Progenitor cell of endocrine pancreas (in vitro differentiated cells): ENCODE results near the gene LRTM2. TPM values are rescaled to one million over a fixed set of nuclear protein-coding genes. Genes with fewer than 3 reads are reported as not detected.
A peak's percentile ranks its signal among the peaks of the same experiment; 100 is the strongest.

Experiments
- DNase-seq: peaks from one replicate; pipeline ENCODE4 v3.0.0; 2021; ENCODE audit warnings: low spot score; ENCODE audit not compliant: unreplicated experiment
- H3K27ac Mint-ChIP-seq: 2 replicates; pipeline ENCODE4 v1.8.0; 2021; ENCODE audit warnings: mild to moderate bottlenecking, moderate library complexity, mixed read lengths
- H3K27me3 Mint-ChIP-seq: 2 replicates; pipeline ENCODE4 v1.8.0; 2021; ENCODE audit warnings: mixed read lengths
- H3K36me3 Mint-ChIP-seq: 2 replicates; pipeline ENCODE4 v1.8.0; 2022; ENCODE audit warnings: mixed read lengths; ENCODE audit not compliant: insufficient read depth
- H3K4me1 Mint-ChIP-seq: 2 replicates; pipeline ENCODE4 v1.8.0; 2021; ENCODE audit warnings: low read depth, mixed read lengths
- H3K4me3 Mint-ChIP-seq: 2 replicates; pipeline ENCODE4 v1.8.0; 2021; ENCODE audit warnings: low read depth, mild to moderate bottlenecking, moderate library complexity, mixed read lengths
- H3K9me3 Mint-ChIP-seq: 2 replicates; pipeline ENCODE4 v1.8.0; 2021; ENCODE audit warnings: low read depth, mixed read lengths
- total RNA-seq: library from RNA; stranded (reverse); gene quantifications from 2 replicates; pipeline ENCODE4 v1.2.1, GENCODE V29; 2021
- TF ChIP-seq, protein P1 (sequence below): fragments of 200-600 bp; sonication (generic); IDR thresholded peaks from one replicate; pipeline ENCODE4 v1.5.0; 2021; ENCODE audit warnings: antibody characterized with exemption, mild to moderate bottlenecking; ENCODE audit not compliant: unreplicated experiment

Gene LRTM2
- total RNA-seq, 1 donor from 2014 or later: 0.48 TPM

DNA sequence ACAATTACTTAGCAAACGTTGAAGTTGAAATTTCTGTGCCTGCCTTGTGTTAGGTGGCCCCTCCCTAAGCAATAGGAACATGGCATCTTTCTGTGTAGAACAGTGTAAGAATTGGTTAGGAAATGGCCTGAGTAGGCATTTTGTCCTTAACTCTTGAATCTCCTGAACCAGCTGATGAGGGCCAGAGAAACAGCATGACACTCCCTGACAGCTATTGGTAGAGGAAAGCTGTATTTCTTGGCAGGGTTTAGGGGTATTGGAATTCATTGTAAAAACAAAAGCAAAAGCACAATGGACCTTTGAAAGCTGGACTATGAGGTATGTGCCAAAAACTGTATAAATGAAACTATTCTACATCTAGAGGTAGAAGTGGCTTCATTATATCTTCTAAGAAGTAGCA is 40.6 kb upstream of the LRTM2 start:
- TF ChIP-seq, protein P1, sequence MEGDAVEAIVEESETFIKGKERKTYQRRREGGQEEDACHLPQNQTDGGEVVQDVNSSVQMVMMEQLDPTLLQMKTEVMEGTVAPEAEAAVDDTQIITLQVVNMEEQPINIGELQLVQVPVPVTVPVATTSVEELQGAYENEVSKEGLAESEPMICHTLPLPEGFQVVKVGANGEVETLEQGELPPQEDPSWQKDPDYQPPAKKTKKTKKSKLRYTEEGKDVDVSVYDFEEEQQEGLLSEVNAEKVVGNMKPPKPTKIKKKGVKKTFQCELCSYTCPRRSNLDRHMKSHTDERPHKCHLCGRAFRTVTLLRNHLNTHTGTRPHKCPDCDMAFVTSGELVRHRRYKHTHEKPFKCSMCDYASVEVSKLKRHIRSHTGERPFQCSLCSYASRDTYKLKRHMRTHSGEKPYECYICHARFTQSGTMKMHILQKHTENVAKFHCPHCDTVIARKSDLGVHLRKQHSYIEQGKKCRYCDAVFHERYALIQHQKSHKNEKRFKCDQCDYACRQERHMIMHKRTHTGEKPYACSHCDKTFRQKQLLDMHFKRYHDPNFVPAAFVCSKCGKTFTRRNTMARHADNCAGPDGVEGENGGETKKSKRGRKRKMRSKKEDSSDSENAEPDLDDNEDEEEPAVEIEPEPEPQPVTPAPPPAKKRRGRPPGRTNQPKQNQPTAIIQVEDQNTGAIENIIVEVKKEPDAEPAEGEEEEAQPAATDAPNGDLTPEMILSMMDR: no peak
- no peaks in the 10 kb centered on the region for H3K27me3 Mint-ChIP-seq
- peaks cover 23% of the 10 kb centered on the region for H3K36me3 Mint-ChIP-seq
- peaks cover 18% of the 10 kb centered on the region for H3K4me1 Mint-ChIP-seq
- no peak for DNase-seq
- H3K9me3 Mint-ChIP-seq: no peaks in the 10 kb centered on the region
- no peak overlapping the region for H3K4me3 Mint-ChIP-seq
- no peak overlapping the region for H3K27ac Mint-ChIP-seq

DNA sequence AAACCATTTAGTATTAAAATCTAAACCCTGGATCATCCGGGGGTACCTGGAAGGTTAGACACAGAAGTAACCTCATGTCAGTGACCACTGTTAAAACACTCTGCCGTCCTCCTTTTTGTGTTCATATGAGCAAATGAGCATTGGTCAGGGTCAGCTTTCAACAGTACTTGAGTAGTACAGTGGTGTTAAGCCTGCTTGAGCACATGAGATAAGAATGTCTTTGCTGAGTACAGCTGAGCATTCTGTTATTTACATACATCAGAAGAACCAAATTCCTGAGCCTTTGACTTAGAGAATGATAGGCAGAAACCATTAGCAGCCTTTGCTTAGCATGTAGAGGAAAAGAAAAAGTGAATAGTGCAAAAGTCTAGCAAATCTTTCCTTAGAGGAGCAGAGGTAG is 38.6 kb upstream of the LRTM2 start:
- no peak overlapping the region for H3K4me3 Mint-ChIP-seq
- peaks cover 32% of the 10 kb centered on the region for H3K36me3 Mint-ChIP-seq
- H3K9me3 Mint-ChIP-seq: no peaks in the 10 kb centered on the region
- H3K27me3 Mint-ChIP-seq: no peaks in the 10 kb centered on the region
- DNase-seq: no peak
- TF ChIP-seq, protein P1: no peak
- peaks cover 15% of the 10 kb centered on the region for H3K4me1 Mint-ChIP-seq
- H3K27ac Mint-ChIP-seq: peak overlapping the region; percentile 88

DNA sequence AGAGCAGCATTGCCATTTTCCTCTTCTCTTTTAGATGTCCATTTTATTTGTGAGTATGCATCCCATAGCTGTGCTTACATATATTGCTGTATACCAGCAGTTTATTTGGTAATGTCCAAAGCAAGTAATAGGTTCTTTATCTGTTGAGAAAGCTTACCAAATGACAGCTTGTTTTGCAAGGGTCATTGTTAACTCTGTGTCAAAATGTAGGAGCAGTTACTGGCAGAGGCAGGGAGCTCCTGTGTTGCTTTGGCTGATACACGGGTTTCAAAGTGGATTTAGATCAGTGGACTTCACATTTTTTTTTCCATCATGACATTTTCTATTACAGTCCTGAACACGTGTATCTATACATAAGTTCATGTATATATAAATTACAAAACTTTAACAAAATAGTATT is 38.1 kb upstream of the LRTM2 start:
- Mint-ChIP-seq H3K36me3 (peaks cover 32% of the 10 kb centered on the region), H3K9me3 (no peaks in the 10 kb centered on the region), H3K27me3 (no peaks in the 10 kb centered on the region), H3K27ac (peak overlapping the region; percentile 88), H3K4me1 (peaks cover 15% of the 10 kb centered on the region), H3K4me3 (no peak overlapping the region)
- DNase-seq: no peak
- TF ChIP-seq, protein P1: no peak

- Mint-ChIP-seq H3K27me3 (no peaks in the 10 kb centered on the region), H3K4me3 (no peak overlapping the region), H3K4me1 (no peaks in the 10 kb centered on the region), H3K36me3 (peaks cover 19% of the 10 kb centered on the region), H3K27ac (no peak overlapping the region), H3K9me3 (no peaks in the 10 kb centered on the region)
- DNase-seq: no peak
- TF ChIP-seq, protein P1: no peak
These were observed 32.7 kb upstream of the LRTM2 start for GRCh38 chr12:1787714-1788113.

DNA sequence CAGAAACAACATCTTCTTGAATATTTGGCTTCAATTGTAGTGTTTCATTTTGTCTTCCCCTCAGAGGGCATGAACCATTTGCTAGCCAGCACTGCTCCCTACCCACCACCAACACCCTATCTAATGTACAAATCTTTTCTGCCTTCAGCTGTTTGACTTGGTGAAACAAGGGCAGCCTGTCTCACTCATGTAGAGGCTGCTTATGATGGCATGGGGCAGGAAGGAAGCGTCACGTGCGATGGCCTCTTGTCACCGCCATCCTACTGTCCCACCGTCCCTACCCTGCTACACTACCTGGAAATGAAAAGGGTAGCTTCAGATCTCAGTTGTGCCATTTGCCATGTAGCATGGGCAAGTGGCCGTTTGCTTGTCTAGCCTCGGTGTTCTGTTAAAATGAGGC is 29.9 kb upstream of the LRTM2 start:
- peaks cover 7% of the 10 kb centered on the region for H3K36me3 Mint-ChIP-seq
- H3K4me3 Mint-ChIP-seq: no peak overlapping the region
- H3K4me1 Mint-ChIP-seq: no peaks in the 10 kb centered on the region
- H3K27me3 Mint-ChIP-seq: peaks cover 13% of the 10 kb centered on the region
- TF ChIP-seq, protein P1: no peak
- no peaks in the 10 kb centered on the region for H3K9me3 Mint-ChIP-seq
- DNase-seq: no peak
- peak overlapping the region; percentile 7 for H3K27ac Mint-ChIP-seq
